ENCODE results near the gene HKDC1. TPM values are rescaled to one million over a fixed set of nuclear protein-coding genes. Genes with fewer than 3 reads are reported as not detected.

HKDC1 gene
- total RNA-seq, 4 donors from 2014 or later, result 26.8 to 39.6 (median 28.0) TPM; not detected in 1

DNA sequence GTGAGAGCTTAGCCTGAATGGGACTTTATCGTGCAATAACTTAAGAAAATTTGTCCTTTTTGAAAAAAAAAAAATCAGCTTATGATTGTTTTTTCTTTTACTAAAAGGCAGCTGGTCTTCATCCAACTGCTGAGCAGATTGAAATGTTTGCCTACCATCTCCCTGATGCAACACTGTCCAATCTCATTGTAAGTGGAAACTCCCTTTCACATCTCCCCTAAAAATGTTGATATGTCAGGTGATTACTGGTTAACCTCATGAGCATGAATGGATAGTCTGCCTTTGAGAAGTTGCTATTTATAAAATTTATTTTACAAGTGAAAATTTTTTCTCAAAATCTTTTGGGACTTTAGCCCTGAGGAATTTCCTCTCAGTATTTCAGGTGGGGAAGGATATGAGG lies 17.8 kb upstream of the HKDC1 start:
- H3K27ac ChIP-seq, result no peak overlapping the region
- DNase-seq, result no peak
- WGBS, 2 donors (ENCODE audit: low coverage in 1 of 2), result 79 to 100% methylated on average over 1 of the region's 1 CpG
- H3K36me3 ChIP-seq, result peaks cover 0 to 67% (median 29%) of the 10 kb centered on the region in 4 donors
- in situ Hi-C loops (cut with MboI; ENCODE audit: low pct_ligation_motif_present in 1 of 4, low pct_unique_long_range_greater_than_20kb in 1 of 4, low sequenced_read_pairs in 3 of 4) (no loop called here), intact Hi-C loops (cut with DNase I; ENCODE audit: low total_unique reads) (no loop called here)
- no peaks in the 10 kb centered on the region for H3K27me3 ChIP-seq
- H3K4me3 ChIP-seq, result no peak overlapping the region
- H3K4me1 ChIP-seq, result no peaks in the 10 kb centered on the region
- TF ChIP-seq, protein P1, sequence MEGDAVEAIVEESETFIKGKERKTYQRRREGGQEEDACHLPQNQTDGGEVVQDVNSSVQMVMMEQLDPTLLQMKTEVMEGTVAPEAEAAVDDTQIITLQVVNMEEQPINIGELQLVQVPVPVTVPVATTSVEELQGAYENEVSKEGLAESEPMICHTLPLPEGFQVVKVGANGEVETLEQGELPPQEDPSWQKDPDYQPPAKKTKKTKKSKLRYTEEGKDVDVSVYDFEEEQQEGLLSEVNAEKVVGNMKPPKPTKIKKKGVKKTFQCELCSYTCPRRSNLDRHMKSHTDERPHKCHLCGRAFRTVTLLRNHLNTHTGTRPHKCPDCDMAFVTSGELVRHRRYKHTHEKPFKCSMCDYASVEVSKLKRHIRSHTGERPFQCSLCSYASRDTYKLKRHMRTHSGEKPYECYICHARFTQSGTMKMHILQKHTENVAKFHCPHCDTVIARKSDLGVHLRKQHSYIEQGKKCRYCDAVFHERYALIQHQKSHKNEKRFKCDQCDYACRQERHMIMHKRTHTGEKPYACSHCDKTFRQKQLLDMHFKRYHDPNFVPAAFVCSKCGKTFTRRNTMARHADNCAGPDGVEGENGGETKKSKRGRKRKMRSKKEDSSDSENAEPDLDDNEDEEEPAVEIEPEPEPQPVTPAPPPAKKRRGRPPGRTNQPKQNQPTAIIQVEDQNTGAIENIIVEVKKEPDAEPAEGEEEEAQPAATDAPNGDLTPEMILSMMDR (IDR thresholded peaks at IDR 0.05), result no peak
- no peak for TF ChIP-seq POLR2A (IDR thresholded peaks at IDR 0.05)
- TF ChIP-seq POLR2AphosphoS5 (IDR thresholded peaks at IDR 0.05), result no peak
- TF ChIP-seq EP300 (IDR thresholded peaks at IDR 0.05; ENCODE audit: low read depth), result no peak
- H3K9me3 ChIP-seq, result no peaks in the 10 kb centered on the region

DNA sequence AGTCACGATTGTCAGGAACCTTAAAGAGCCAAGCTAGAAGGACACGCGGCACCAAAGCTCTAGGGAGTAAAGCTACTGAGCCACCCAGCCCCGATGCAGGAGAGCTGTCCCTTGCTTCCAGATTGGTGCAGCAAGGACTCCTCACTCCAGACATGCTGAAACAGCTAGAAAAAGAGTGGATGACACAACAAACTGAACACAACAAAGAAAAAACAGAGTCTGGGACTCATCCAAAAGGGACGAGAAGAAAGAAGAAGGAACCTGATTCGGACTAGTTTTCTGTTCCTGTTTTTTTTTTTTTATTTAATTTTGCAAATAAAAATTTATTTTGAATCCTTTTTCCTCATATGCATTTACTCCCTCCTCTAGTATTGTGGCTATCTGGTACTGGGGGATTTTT lies 11.4 kb upstream of the HKDC1 start:
- in situ Hi-C loops (cut with MboI; ENCODE audit: low pct_ligation_motif_present in 1 of 4, low pct_unique_long_range_greater_than_20kb in 1 of 4, low sequenced_read_pairs in 3 of 4), result no loop called here
- Histone ChIP-seq H3K9me3 (no peaks in the 10 kb centered on the region), H3K27ac (no peak overlapping the region), H3K27me3 (no peaks in the 10 kb centered on the region), H3K4me3 (no peak overlapping the region), H3K4me1 (peaks cover 0 to 12% (median 7%) of the 10 kb centered on the region in 4 donors), H3K36me3 (peaks cover 0 to 38% (median 19%) of the 10 kb centered on the region in 4 donors)
- no peak for TF ChIP-seq EP300 (IDR thresholded peaks at IDR 0.05; ENCODE audit: low read depth)
- no peak for TF ChIP-seq POLR2AphosphoS5 (IDR thresholded peaks at IDR 0.05)
- no peak for TF ChIP-seq POLR2A (IDR thresholded peaks at IDR 0.05)
- TF ChIP-seq, protein P1 (IDR thresholded peaks at IDR 0.05), result no peak
- intact Hi-C loops (cut with DNase I; ENCODE audit: low total_unique reads), result no loop called here
- WGBS, 2 donors (ENCODE audit: low coverage in 1 of 2), result 84 to 86% methylated on average over 3 to 6 of the region's 6 CpGs
- DNase-seq, result no peak

DNA sequence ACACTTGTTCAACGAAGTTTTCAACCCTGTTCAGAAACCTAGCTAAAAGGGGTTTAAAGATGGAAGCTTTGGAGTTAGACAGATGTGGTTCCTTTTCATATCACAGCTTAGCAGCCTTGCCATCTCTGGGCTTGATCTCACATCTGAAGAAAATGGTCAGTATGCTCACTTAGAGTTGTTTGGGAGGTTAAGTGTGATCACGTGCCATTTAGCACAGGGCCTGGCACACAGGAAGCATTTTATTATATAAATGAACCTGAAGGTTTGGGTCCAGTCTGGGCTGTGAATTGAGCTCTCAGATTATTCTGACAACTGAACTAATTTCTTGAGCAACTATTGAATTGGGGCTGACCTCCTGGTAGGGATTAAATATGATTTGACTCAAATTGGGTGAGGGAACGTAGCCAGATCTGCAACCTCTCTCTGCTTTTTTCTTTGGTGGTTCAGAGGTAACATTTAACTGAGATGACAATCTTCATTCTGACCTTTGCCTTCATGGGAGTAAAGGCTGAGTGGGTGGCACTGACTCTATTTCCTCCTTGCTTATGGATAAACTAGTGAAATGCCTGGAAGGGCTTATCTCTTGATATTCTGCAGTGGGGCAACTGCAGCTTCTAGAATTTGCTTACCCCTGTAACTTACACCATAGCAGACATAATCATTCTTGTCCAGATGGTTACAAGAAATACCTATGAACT lies 10.2 kb upstream of the HKDC1 start:
- TF ChIP-seq EP300 (IDR thresholded peaks at IDR 0.05; ENCODE audit: low read depth) (no peak), POLR2AphosphoS5 (IDR thresholded peaks at IDR 0.05) (no peak), POLR2A (IDR thresholded peaks at IDR 0.05) (no peak)
- TF ChIP-seq, protein P1 (IDR thresholded peaks at IDR 0.05), result no peak
- in situ Hi-C loops (cut with MboI; ENCODE audit: low pct_ligation_motif_present in 1 of 4, low pct_unique_long_range_greater_than_20kb in 1 of 4, low sequenced_read_pairs in 3 of 4) (no loop called here), intact Hi-C loops (cut with DNase I; ENCODE audit: low total_unique reads) (no loop called here)
- H3K4me3 ChIP-seq, result no peak overlapping the region
- 62 to 73% methylated on average over 1 to 3 of the region's 3 CpGs for WGBS, 2 donors (ENCODE audit: low coverage in 1 of 2)
- H3K9me3 ChIP-seq, result no peaks in the 10 kb centered on the region
- peaks cover 0 to 12% (median 7%) of the 10 kb centered on the region in 4 donors for H3K4me1 ChIP-seq
- H3K27ac ChIP-seq, result peak overlapping the region in 3 of 4 donors; percentile 26 to 41 (median 38)
- no peaks in the 10 kb centered on the region for H3K27me3 ChIP-seq
- no peak for DNase-seq
- peaks cover 0 to 29% (median 13%) of the 10 kb centered on the region in 4 donors for H3K36me3 ChIP-seq

DNA sequence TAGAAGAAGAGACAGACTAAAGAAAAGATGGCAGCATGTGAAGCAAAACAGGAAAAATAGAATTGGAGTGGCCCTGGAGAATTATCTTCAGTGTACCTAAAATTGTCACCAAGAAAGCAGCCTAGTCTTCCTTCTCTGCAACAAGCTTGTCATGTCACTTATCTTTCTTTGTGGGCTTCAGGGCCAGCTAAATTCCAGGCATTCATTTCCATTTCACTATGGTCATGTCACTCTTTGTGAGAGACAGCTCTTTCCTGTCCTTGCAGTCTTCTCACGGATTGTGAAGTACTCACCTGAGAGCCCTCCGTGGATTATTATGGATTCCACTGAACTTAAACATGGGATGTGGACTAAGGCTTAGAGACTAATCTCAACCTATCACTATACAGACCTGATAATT lies 9.0 kb upstream of the HKDC1 start:
- Histone ChIP-seq H3K9me3 (no peaks in the 10 kb centered on the region), H3K27me3 (no peaks in the 10 kb centered on the region), H3K4me1 (peaks cover 0 to 12% (median 7%) of the 10 kb centered on the region in 4 donors), H3K27ac (no peak overlapping the region), H3K36me3 (peaks cover 0 to 25% (median 10%) of the 10 kb centered on the region in 4 donors), H3K4me3 (no peak overlapping the region)
- no peak for DNase-seq
- TF ChIP-seq POLR2AphosphoS5 (IDR thresholded peaks at IDR 0.05) (no peak), EP300 (IDR thresholded peaks at IDR 0.05; ENCODE audit: low read depth) (no peak), POLR2A (IDR thresholded peaks at IDR 0.05) (no peak)
- TF ChIP-seq, protein P1 (IDR thresholded peaks at IDR 0.05), result no peak
- in situ Hi-C loops (cut with MboI; ENCODE audit: low pct_ligation_motif_present in 1 of 4, low pct_unique_long_range_greater_than_20kb in 1 of 4, low sequenced_read_pairs in 3 of 4), result no loop called here
- WGBS, 2 donors (ENCODE audit: low coverage in 1 of 2), result 79 to 80% methylated on average over 2 of the region's 2 CpGs
- intact Hi-C loops (cut with DNase I; ENCODE audit: low total_unique reads), result no loop called here
